GM23248 (cell line): ENCODE data around the gene ARHGEF7.

Source experiments
- EZH2 ChIP-seq: fragments of 200-600 bp; sonication (generic); IDR thresholded peaks from 2 replicates; pipeline ENCODE4 v1.6.1; 2018; ENCODE audit warnings: antibody characterized with exemption, mild to moderate bottlenecking; ENCODE audit not compliant: insufficient read depth, poor library complexity, severe bottlenecking
- EZH2phosphoT487 ChIP-seq: fragments of 200-600 bp; sonication (generic); IDR thresholded peaks from 2 replicates; pipeline ENCODE4 v1.6.1; 2018; ENCODE audit warnings: antibody characterized with exemption, moderate library complexity, mild to moderate bottlenecking, low read depth; ENCODE audit not compliant: insufficient read depth

- no peak for TF ChIP-seq EZH2phosphoT487
- no peak for TF ChIP-seq EZH2
These were observed 28.9 kb downstream of the ARHGEF7 start for GRCh38 chr13:111143865-111144540.
